Astrocyte of the spinal cord (primary cell): ENCODE measurements around the gene MRPS21.

ENCODE experiments used
- DNase-seq: peaks from one replicate; pipeline ENCODE4 v3.0.0; 2011; ENCODE audit warnings: low read depth, low spot score
- H3K4me3 ChIP-seq: 2 replicates; pipeline ENCODE4 v1.5.1; 2011; ENCODE audit warnings: low read depth, mild to moderate bottlenecking, low read length, moderate library complexity
- in situ Hi-C: cut with HindIII; loops from 2 replicates; pipeline ENCODE4 v1.10.0; 2017; ENCODE audit warnings: low sequenced_read_pairs
- TF ChIP-seq, protein P1 (sequence below): IDR thresholded peaks from 2 replicates; pipeline ENCODE4 v1.5.1; 2012; ENCODE audit warnings: low read depth, mild to moderate bottlenecking, low read length, inconsistent platforms

The MRPS21 gene

DNA sequence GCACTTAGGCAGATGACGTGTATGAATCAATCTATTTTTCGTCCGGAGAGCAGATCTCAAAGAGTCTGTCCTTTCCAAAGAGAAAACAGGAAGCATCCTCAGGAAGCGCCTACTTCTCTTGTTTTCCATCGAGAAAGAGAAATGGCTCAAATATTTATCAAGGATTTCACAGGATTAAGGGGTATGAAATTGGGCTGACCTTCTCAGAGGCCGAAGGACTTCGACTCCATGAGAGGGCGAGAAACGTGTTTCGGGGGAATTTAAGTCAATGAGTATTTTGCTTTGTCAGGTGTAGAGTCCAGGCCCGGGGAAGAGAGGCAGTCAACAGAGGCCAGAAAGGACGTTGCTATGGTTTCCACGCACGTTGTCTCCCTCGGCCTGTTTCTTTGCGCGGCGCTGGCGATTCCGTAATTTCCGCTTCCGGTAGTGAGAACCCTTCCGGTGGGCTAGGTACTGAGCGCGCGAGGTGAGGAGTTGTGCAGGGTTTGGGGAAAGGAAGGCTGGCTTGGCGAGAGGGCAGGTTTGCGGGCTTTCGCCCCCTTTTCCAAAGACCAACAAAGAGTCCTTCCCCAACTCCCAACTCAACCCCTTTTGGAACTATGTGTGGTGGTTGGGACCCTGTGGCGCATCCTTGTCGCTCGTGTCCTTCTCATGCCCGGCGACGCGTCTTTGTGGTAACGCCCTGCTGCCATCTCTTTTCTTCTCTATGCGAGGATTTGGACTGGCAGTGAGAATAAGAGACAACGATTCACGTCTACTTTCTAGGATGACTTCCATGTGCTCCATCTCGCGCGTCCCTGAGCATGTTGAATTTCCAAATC is at the start of gene MRPS21:
Gene MRPS21, plus strand, starts transcription at position 429 of the 821 bp plus-strand sequence. CDS start 506 bp downstream, outside the sequence.
- in situ Hi-C loops = no loop called here
- DNase-seq = peak; percentile 89
- TF ChIP-seq, protein P1, sequence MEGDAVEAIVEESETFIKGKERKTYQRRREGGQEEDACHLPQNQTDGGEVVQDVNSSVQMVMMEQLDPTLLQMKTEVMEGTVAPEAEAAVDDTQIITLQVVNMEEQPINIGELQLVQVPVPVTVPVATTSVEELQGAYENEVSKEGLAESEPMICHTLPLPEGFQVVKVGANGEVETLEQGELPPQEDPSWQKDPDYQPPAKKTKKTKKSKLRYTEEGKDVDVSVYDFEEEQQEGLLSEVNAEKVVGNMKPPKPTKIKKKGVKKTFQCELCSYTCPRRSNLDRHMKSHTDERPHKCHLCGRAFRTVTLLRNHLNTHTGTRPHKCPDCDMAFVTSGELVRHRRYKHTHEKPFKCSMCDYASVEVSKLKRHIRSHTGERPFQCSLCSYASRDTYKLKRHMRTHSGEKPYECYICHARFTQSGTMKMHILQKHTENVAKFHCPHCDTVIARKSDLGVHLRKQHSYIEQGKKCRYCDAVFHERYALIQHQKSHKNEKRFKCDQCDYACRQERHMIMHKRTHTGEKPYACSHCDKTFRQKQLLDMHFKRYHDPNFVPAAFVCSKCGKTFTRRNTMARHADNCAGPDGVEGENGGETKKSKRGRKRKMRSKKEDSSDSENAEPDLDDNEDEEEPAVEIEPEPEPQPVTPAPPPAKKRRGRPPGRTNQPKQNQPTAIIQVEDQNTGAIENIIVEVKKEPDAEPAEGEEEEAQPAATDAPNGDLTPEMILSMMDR = no peak
- H3K4me3 ChIP-seq = peak within 1 kb of the TSS; percentile 97

DNA sequence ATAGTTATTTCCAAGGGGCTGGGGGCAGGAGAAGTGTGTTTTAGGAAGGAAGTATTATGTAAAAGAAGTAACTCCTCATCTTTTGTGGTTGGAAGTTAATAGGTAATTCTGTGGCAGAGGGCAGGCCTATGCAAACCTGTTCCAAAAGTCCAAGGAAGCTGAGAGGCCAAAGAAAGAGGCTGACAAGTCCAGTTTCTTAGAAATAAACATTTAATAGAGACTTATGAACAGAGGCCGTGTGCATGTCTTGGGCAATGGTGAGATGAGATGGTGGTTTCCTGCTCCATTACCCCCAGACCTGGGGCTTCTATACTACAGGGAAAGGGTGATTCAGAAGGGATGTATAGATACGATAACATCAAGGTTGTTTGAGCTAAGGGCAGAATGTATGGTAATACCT is 43.7 kb upstream of the MRPS21 start:
- TF ChIP-seq, protein P1 = no peak
- no peak for DNase-seq
- H3K4me3 ChIP-seq = no peak overlapping the region
- in situ Hi-C loops = no loop called here

DNA sequence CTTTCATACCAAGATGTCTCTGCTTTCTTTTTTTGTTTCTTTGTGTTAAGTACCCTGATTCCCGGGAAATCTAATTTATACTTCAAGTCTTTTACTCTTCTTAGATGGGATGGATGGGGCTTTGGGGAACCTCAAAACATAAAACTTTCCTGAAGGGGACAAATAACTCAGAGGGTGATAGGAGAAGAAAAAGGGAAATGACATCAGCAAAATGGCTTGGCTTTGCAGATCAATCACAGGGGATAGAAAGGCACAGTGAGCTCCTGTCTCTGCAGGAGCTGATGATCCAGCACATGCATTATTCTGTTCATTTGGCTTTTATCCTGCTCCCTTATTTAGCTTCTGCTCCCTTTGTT is 37.5 kb upstream of the MRPS21 start:
- no peak overlapping the region for H3K4me3 ChIP-seq
- in situ Hi-C loops = no loop called here
- no peak for DNase-seq
- TF ChIP-seq, protein P1 = no peak

DNA sequence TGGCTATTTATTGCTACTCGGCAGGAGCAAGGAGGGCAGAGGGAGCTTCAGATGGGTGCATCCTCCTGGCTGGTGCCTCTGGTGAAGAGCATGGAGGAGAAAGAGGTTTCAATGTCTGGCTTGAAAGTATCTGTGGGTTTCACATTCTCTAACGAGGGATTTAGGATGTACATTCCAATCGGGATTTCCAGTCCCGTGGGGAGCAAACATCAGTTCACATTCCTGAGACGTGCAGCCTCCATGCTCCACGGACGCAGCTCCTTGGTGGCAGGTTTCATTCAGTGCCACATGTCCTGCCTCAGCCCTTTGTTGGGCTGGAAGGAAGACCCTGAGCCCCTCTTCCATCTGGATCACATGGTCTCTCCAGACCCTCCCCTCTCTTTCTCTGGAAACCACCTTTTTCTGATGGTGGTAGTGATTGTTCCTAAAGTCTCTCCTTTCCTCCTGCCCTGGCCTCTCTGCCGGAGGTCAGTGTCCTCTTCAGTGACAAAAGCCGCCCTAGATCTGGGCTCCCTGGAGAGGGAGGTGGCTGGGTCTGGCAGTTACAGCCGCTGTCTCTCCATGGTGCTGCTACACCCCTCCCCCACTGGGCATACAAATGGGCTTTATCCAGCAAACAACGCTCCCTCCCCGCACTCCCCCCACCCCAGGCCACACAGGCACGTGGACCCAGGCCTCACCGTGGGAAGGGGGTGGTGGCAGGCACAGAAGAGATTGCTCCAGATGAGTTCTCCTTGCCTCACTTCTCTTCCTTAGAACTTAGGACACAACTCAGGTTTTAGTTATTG is 36.9 kb upstream of the MRPS21 start:
- no peak for DNase-seq
- in situ Hi-C loops = no loop called here
- no peak overlapping the region for H3K4me3 ChIP-seq
- TF ChIP-seq, protein P1 = no peak

DNA sequence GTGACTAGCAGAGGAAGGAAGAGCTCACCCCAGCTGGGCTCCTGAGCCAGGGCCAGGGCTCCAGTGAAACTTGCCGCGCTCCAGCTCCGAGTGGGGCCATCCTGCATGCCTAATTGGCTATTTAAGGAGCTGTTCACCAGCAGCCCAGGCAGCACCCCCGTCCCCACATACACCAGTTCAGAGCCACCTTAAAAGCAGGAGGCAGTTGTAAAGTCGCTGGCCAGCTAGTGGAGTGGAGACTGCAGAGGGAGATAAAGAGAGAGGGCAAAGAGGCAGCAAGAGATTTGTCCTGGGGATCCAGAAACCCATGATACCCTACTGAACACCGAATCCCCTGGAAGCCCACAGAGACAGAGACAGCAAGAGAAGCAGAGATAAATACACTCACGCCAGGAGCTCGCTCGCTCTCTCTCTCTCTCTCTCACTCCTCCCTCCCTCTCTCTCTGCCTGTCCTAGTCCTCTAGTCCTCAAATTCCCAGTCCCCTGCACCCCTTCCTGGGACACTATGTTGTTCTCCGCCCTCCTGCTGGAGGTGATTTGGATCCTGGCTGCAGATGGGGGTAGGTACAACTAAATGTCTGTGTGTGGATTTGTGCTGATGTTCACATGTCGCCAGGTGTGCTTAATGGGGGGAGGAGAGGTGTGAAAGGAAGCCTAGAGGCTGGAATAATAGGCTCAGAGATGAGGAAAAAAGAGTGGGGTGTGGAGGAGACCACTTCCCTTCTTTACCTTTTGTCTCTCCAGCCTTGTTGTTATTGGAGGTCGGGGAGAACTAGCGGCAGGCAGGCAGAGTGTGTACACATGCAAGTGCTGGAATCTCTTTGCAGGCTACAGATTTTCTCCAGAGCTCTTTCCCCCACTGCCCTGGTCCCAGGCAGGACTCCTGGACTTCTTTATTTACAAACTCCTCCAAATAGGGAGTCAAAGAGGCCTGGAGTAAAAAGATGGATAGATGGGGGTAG is 35.8 kb upstream of the MRPS21 start, which contains the start of gene CA14:
Gene CA14, plus strand, starts transcription at position 151 of the 962 bp plus-strand sequence. Its CDS starts 355 bp downstream, at position 506.
- DNase-seq = no peak
- no peak within 1 kb of the TSS for H3K4me3 ChIP-seq
- in situ Hi-C loops = no loop called here
- TF ChIP-seq, protein P1 = no peak

DNA sequence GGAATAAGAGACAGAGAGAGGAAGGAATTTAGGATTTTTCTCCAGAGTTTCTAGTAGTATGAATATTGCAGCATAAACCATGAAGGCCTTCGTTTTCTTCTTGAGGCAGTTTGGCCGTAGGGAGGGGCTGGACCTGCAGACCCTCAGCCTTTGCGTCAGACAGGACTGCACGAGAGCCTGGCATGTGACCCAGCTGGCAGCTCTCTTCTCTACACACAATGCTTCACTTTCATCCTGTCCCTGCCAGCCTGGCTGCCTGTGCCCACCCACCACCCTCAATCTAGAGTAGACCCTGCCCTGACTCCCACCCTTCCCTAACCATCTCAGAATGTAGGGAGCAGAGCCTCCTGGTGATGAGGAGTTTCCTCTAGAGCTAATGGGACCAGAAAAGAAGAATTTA is 34.4 kb upstream of the MRPS21 start:
- TF ChIP-seq, protein P1 = no peak
- in situ Hi-C loops = no loop called here
- DNase-seq = no peak
- no peak overlapping the region for H3K4me3 ChIP-seq
